GM12801 (cell line): Measurements from ENCODE around the gene KCNS3.

Source experiments
- TF ChIP-seq, protein P1 (sequence below): IDR thresholded peaks from one replicate; pipeline ENCODE4 v1.5.1; 2011; ENCODE audit warnings: control low read depth; ENCODE audit not compliant: insufficient read length; ENCODE audit errors: extremely low read depth

Gene KCNS3

DNA sequence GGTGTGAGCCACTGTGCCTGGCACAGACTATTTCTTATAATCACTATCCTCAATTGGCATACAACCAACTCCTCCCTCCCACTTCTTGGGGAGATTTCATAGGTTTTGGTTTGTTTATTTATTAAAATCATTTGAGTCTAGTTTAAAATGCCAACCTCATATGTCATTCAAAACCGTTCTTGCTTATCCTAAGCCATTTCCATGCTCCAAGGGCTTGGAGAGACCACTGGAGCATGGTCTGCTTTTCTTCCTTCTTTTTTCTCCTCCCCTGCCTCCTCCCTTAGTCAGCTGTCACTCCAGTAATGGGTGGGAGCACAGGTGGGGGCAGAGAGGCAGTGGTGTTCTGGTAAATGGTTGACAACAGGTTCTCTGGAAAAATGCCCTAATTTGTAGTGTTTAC lies 20.4 kb upstream of the KCNS3 start:
- TF ChIP-seq, protein P1, sequence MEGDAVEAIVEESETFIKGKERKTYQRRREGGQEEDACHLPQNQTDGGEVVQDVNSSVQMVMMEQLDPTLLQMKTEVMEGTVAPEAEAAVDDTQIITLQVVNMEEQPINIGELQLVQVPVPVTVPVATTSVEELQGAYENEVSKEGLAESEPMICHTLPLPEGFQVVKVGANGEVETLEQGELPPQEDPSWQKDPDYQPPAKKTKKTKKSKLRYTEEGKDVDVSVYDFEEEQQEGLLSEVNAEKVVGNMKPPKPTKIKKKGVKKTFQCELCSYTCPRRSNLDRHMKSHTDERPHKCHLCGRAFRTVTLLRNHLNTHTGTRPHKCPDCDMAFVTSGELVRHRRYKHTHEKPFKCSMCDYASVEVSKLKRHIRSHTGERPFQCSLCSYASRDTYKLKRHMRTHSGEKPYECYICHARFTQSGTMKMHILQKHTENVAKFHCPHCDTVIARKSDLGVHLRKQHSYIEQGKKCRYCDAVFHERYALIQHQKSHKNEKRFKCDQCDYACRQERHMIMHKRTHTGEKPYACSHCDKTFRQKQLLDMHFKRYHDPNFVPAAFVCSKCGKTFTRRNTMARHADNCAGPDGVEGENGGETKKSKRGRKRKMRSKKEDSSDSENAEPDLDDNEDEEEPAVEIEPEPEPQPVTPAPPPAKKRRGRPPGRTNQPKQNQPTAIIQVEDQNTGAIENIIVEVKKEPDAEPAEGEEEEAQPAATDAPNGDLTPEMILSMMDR: no peak

DNA sequence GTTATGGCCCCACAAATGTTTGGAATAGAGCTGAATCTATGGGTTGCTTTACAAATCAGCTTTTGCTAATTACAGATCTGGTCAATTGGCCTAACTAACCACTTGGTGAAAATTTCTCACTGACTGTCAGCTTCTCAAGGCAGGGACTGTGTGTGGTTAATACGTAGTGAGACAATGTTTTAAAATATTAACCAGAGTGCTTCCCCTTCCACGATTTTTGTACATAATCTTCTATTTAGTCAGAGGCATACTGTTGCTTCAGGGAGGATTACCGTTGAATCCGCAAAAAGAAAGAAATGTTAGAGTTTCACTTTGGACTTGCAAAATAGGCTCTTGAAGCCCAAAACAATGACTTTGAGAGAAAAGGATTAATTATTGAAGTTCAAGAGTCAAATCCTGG lies 14.9 kb upstream of the KCNS3 start:
- TF ChIP-seq, protein P1: no peak

DNA sequence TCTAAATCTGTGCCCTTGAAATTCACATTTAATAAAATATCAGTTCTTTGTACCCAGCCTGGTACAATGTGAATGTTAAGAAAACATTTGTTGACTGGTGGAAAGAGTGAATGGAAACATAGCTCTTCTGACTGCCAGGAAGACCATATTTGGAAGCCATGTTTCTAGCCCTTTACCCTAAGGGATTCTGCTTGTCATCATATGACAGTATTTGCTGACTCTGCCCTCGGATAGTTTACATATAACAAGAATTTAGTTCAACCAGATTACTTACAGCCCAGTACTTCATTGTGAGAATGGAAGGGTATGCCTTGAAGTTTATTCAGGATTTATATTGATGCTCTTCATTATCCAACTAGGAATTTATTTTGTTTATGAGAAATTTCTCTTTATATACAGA lies 13.8 kb upstream of the KCNS3 start:
- TF ChIP-seq, protein P1: no peak

DNA sequence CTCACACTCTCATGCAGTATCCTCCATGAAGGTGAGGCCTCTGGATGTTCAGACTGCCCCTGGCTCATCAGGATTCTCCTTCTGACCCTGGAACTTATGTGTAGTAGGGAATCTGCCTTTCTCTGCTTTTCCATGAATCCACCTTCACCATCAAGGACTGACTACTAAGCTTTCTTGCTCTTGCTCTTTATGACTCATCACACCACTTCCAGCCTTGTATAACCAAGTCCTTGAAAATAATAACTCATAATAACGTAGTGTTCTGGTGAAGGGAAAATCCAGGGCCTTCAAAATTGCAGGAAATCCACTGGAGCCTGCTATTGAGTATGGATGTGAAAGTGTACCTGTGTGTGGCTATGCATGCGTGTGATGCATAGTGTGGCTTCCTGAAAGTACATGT lies 11.3 kb upstream of the KCNS3 start:
- TF ChIP-seq, protein P1: no peak

DNA sequence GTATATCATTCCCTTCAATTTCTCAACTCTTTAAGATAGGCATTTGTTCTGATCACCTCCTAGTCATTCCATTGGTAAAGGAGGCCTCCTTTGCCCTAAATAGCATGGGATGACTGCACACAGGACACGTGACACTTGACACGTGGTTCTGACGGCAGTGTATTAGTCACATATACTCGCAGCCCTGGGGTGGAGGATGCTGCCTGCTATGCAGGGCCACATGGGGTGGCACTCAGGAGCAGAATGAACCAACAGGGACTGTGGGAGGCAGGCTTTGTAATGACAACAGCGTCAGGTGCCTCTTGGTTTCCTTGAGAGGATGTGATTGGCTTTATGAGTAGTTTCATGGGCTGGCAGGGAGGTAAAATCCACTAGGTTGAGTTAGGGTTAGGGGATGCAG lies 9.3 kb upstream of the KCNS3 start:
- TF ChIP-seq, protein P1: no peak

DNA sequence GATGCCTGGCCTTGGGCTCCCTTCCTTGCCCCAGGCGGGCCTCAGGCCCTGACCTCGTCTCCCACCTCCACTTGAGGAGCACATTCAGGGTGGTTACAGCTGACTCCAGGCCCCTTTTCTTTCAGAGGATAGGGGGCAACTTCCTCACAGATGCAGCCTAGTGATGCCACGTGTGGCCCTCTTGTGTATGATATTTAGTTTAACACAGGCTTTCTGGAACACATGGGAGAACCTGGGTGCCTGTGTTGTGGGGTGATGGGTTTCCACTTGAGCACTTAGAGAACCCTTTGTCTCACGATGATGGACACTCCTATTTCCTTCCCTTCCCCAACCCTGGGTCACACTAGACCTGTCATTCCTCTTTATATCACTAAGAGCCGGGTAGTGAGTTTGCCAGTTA lies 6.8 kb upstream of the KCNS3 start:
- TF ChIP-seq, protein P1: no peak

DNA sequence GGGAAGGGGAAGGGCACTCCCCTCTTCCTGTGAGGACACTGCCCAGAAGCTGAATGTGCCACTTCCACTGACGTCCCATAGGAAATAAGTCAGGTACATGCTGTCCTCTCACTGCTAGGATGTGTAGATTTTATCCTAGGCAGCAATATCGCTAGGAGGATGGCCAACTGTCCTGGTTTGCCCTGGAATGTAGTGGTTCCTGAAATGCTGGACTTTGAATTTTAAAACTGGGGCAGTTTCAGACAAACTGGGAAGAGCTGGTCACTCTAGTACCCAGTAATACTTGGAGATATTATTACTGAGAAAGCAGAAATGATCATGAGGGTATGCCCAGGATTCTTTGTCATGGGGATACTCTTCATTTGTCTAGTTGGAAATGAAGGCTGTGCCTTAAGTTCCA lies 5.4 kb upstream of the KCNS3 start:
- TF ChIP-seq, protein P1: no peak

DNA sequence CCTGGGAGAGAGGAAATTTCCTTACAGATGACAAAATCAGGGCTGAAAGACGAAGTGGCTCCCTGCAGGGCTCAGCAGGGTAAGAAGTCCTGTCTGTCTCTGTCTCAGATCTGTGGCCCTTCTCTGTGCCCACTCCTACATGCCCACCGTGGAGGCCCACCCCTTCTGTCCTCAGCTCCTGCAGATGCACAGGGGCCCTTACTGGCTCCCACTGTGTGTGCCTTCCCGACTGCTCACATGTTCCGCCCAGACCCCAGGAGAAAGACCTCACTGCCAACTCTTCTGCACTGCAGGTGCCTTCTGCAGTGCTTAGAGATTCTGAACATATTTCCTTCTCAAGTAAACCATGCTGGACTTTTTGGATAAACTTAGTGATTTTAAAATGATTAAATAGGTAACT lies 1.9 kb upstream of the KCNS3 start:
- TF ChIP-seq, protein P1: no peak
